K562 (cell line): ENCODE results near the gene AP2S1. TPM values are rescaled to one million over a fixed set of nuclear protein-coding genes. Genes with fewer than 3 reads are reported as not detected.
A peak's percentile ranks its signal among the peaks of the same experiment; 100 is the strongest.

Experiments used
- EP300 ChIP-seq: IDR thresholded peaks from 2 replicates; pipeline ENCODE4 v1.6.1; 2012; ENCODE audit warnings: low read length, improper control_type of control experiment
- GTF2A2 ChIP-seq: IDR thresholded peaks from 2 replicates; pipeline ENCODE4 v1.6.1; 2016; ENCODE audit warnings: mild to moderate bottlenecking, missing genetic modification characterization, missing compliant biosample characterization
- MXD1 ChIP-seq: fragments of 250-450 bp; sonication (Bioruptor Pico); IDR thresholded peaks from 2 replicates; pipeline ENCODE4 v1.8.0; 2021; ENCODE audit warnings: borderline replicate concordance, mild to moderate bottlenecking, moderate library complexity; ENCODE audit not compliant: poor library complexity, severe bottlenecking
- NCOR1 ChIP-seq: fragments of 450-650 bp; IDR thresholded peaks from 2 replicates; pipeline ENCODE4 v1.6.1; 2016; ENCODE audit warnings: mild to moderate bottlenecking, moderate library complexity
- RBFOX2 ChIP-seq: fragments of 200-400 bp; formaldehyde crosslinking; IDR thresholded peaks from 2 replicates; pipeline ENCODE4 v1.6.1; 2017; ENCODE audit warnings: low read depth, mild to moderate bottlenecking, low read length, moderate library complexity
- SAP30 ChIP-seq: fragments of 200-600 bp; sonication (generic); IDR thresholded peaks from 2 replicates; pipeline ENCODE4 v1.6.1; 2012; ENCODE audit warnings: borderline replicate concordance, low read depth, mild to moderate bottlenecking, moderate library complexity, low read length, control low read depth, inconsistent platforms; ENCODE audit not compliant: insufficient read depth, poor library complexity, severe bottlenecking
- SIX5 ChIP-seq, 2 experiments: IDR thresholded peaks; 2 replicates each; pipeline ENCODE4 v1.6.1; 2011; ENCODE audit warnings: low read length in 2 of 2, borderline replicate concordance in 1 of 2, low read depth in 1 of 2, mild to moderate bottlenecking in 1 of 2, moderate library complexity in 1 of 2; ENCODE audit not compliant: insufficient read depth in 1 of 2
- WHSC1 ChIP-seq: IDR thresholded peaks from one replicate; pipeline ENCODE4 v1.6.1; 2012; ENCODE audit warnings: low read length, control low read depth, inconsistent platforms
- ZBTB11 ChIP-seq, 3 experiments: fragments of 200-800 bp in 1 of 3; fragments of 250-450 bp in 1 of 3; fragments of 450-650 bp in 1 of 3; sonication (Bioruptor Pico) in 1 of 3; sonication (Bioruptor generic) in 1 of 3; formaldehyde crosslinking in 1 of 3; IDR thresholded peaks; 2 replicates each; pipeline versions ENCODE4 v1.6.1 to v1.8.0; 2016 to 2022; ENCODE audit warnings: mild to moderate bottlenecking in 2 of 3, missing genetic modification characterization in 2 of 3, missing compliant biosample characterization in 1 of 3, moderate library complexity in 1 of 3
- ZBTB33 ChIP-seq: sonication (generic); formaldehyde crosslinking; IDR thresholded peaks from 2 replicates; pipeline ENCODE4 v1.8.1; 2023; ENCODE audit warnings: mild to moderate bottlenecking, missing genetic modification reagents
- ZFP91 ChIP-seq: sonication (generic); formaldehyde crosslinking; IDR thresholded peaks from 2 replicates; pipeline ENCODE4 v1.8.0; 2022; ENCODE audit warnings: mild to moderate bottlenecking, missing genetic modification reagents
- ZNF780A ChIP-seq: fragments of 250-450 bp; sonication (Bioruptor Pico); IDR thresholded peaks from 2 replicates; pipeline ENCODE4 v1.5.0; 2021; ENCODE audit warnings: mild to moderate bottlenecking
- polyA plus RNA-seq, 8 experiments: library from polyadenylated mRNA; depleted of rRNA in 4 of 8; stranded (reverse) in 5 of 8; unstranded in 3 of 8; fragments of >200 nt; fragmentation: Nextera tagmentation in 2 of 8; fragmentation: Illumina TruSeq in 1 of 8; extraction: Ambion mirVana in 2 of 8; extraction: Trizol in 1 of 8; gene quantifications; 2 replicates each; pipeline versions ENCODE4 v1.2.1 to v1.2.3, GENCODE V29; 2011 to 2014; ENCODE audit warnings: inconsistent platforms in 1 of 8, missing spikeins in 1 of 8
- total RNA-seq, 7 experiments: library from RNA; depleted of rRNA in 6 of 7; stranded (reverse); fragments of >200 nt in 6 of 7; fragmentation: Illumina TruSeq in 2 of 7; extraction: Trizol in 2 of 7; gene quantifications; 2 replicates each; pipeline versions ENCODE4 v1.2.1 to v1.2.3, GENCODE V29; 2011 to 2021; ENCODE audit warnings: low replicate concordance in 1 of 7
- TF ChIP-seq, protein P1 (sequence below): sonication (generic); formaldehyde crosslinking; IDR thresholded peaks from 2 replicates; pipeline ENCODE4 v1.8.0; 2023; ENCODE audit warnings: mild to moderate bottlenecking, missing genetic modification reagents

Gene AP2S1
- total and polyA plus RNA-seq, 9 of the 15 experiments (the other 6 are each of a cell fraction or from before 2014, with no cell fraction given) = 32.4 to 294 (median 136) TPM

GRCh38 chr19:46860125-46860845 is 9.6 kb upstream of the AP2S1 start (continued):
- TF ChIP-seq ZNF780A (CRISPR knock-in tag) (no peak), SIX5 (IDR thresholded peaks at IDR 0.05; ENCODE audit: borderline replicate concordance in 1 of 2, insufficient read depth in 1 of 2, low read depth in 1 of 2, low read length in 2 of 2) (no peak), RBFOX2 (peak; percentile 99), SAP30 (peak; percentile 27), WHSC1 (no peak), GTF2A2 (tag) (no peak), ZBTB33 (CRISPR knock-in tag) (0 out of 2 replicates have a peak, but pooled peaks have one; percentile 53), ZFP91 (CRISPR knock-in tag) (no peak; the same call in 1 of the 2 replicates), NCOR1 (no peak), ZBTB11 (CRISPR knock-in tag; IDR thresholded peaks at IDR 0.05) (peak in 1 of 3 experiments; percentile 57; a peak in 1 of 6 replicates), MXD1 (peak; percentile 14), EP300 (no peak; the same call in 1 of the 2 replicates)
- TF ChIP-seq, protein P1, sequence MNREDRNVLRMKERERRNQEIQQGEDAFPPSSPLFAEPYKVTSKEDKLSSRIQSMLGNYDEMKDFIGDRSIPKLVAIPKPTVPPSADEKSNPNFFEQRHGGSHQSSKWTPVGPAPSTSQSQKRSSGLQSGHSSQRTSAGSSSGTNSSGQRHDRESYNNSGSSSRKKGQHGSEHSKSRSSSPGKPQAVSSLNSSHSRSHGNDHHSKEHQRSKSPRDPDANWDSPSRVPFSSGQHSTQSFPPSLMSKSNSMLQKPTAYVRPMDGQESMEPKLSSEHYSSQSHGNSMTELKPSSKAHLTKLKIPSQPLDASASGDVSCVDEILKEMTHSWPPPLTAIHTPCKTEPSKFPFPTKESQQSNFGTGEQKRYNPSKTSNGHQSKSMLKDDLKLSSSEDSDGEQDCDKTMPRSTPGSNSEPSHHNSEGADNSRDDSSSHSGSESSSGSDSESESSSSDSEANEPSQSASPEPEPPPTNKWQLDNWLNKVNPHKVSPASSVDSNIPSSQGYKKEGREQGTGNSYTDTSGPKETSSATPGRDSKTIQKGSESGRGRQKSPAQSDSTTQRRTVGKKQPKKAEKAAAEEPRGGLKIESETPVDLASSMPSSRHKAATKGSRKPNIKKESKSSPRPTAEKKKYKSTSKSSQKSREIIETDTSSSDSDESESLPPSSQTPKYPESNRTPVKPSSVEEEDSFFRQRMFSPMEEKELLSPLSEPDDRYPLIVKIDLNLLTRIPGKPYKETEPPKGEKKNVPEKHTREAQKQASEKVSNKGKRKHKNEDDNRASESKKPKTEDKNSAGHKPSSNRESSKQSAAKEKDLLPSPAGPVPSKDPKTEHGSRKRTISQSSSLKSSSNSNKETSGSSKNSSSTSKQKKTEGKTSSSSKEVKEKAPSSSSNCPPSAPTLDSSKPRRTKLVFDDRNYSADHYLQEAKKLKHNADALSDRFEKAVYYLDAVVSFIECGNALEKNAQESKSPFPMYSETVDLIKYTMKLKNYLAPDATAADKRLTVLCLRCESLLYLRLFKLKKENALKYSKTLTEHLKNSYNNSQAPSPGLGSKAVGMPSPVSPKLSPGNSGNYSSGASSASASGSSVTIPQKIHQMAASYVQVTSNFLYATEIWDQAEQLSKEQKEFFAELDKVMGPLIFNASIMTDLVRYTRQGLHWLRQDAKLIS = peak; percentile 97
